K562 (cell line): ENCODE results near the gene GLRX3.

Experiments
- CBX1 ChIP-seq: sonication (generic); IDR thresholded peaks from 2 replicates; pipeline ENCODE4 v1.6.1; 2016; ENCODE audit warnings: antibody characterized with exemption, low read depth, mild to moderate bottlenecking
- CXXC5 ChIP-seq: fragments of 250-450 bp; sonication (Bioruptor Pico); IDR thresholded peaks from 2 replicates; pipeline ENCODE4 v1.8.0; 2022; ENCODE audit warnings: inconsistent platforms, mild to moderate bottlenecking, moderate library complexity
- FOS ChIP-seq: IDR thresholded peaks from 3 replicates; pipeline ENCODE4 v1.6.1; 2011; ENCODE audit not compliant: insufficient read length; ENCODE audit errors: extremely low read depth
- FOXJ2 ChIP-seq: fragments of 200-800 bp; sonication (Bioruptor generic); IDR thresholded peaks from 2 replicates; pipeline ENCODE4 v1.6.1; 2016; ENCODE audit warnings: missing genetic modification characterization, missing compliant biosample characterization
- RBM34 ChIP-seq: fragments of 200-400 bp; formaldehyde crosslinking; IDR thresholded peaks from 2 replicates; pipeline ENCODE4 v1.6.1; 2018; ENCODE audit warnings: low read length, borderline replicate concordance; ENCODE audit not compliant: insufficient read depth
- SMC3 ChIP-seq: conservative IDR thresholded peaks from 2 replicates; pipeline ENCODE4 v1.6.1; 2011; ENCODE audit warnings: low read depth, low read length, improper control_type of control experiment; ENCODE audit not compliant: insufficient read depth
- SRSF9 ChIP-seq: fragments of 200-400 bp; formaldehyde crosslinking; IDR thresholded peaks from 2 replicates; pipeline ENCODE4 v1.6.1; 2017; ENCODE audit warnings: low read depth, low read length, borderline replicate concordance
- TAF1 ChIP-seq: IDR thresholded peaks from 2 replicates; pipeline ENCODE4 v1.6.1; 2011; ENCODE audit warnings: mild to moderate bottlenecking, low read length, moderate library complexity; ENCODE audit not compliant: insufficient read depth, control insufficient read depth, severe bottlenecking; ENCODE audit errors: extremely low read depth
- TAF15 ChIP-seq: fragments of 200-400 bp; formaldehyde crosslinking; IDR thresholded peaks from 2 replicates; pipeline ENCODE4 v1.6.1; 2017; ENCODE audit warnings: mild to moderate bottlenecking, low read depth, low read length, moderate library complexity
- ZZZ3 ChIP-seq: fragments of 450-650 bp; IDR thresholded peaks from 2 replicates; pipeline ENCODE4 v1.6.1; 2016; ENCODE audit warnings: antibody characterized with exemption, mild to moderate bottlenecking, moderate library complexity
- TF ChIP-seq, protein P1 (sequence below), 3 experiments: IDR thresholded peaks in 2 of 3; conservative IDR thresholded peaks in 1 of 3; 2 replicates each; pipeline ENCODE4 v1.5.1; 2011 to 2012; ENCODE audit warnings: low read length in 3 of 3, mild to moderate bottlenecking in 3 of 3, control low read depth in 2 of 3, improper control_type of control experiment in 1 of 3, inconsistent platforms in 1 of 3, low read depth in 1 of 3, mixed read lengths in 1 of 3, moderate library complexity in 1 of 3; ENCODE audit not compliant: insufficient read depth in 2 of 3

- no peak for TF ChIP-seq FOS
- TF ChIP-seq TAF1: no peak
- TF ChIP-seq, protein P1, sequence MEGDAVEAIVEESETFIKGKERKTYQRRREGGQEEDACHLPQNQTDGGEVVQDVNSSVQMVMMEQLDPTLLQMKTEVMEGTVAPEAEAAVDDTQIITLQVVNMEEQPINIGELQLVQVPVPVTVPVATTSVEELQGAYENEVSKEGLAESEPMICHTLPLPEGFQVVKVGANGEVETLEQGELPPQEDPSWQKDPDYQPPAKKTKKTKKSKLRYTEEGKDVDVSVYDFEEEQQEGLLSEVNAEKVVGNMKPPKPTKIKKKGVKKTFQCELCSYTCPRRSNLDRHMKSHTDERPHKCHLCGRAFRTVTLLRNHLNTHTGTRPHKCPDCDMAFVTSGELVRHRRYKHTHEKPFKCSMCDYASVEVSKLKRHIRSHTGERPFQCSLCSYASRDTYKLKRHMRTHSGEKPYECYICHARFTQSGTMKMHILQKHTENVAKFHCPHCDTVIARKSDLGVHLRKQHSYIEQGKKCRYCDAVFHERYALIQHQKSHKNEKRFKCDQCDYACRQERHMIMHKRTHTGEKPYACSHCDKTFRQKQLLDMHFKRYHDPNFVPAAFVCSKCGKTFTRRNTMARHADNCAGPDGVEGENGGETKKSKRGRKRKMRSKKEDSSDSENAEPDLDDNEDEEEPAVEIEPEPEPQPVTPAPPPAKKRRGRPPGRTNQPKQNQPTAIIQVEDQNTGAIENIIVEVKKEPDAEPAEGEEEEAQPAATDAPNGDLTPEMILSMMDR (IDR thresholded peaks at IDR 0.05 in 2 of 3, conservative IDR thresholded peaks at IDR 0.05 in 1 of 3; ENCODE audit: insufficient read depth in 2 of 3, low read depth in 1 of 3, low read length in 3 of 3): no peak
- no peak for TF ChIP-seq SMC3
- no peak for TF ChIP-seq CBX1
- TF ChIP-seq FOXJ2 (tag): no peak
- TF ChIP-seq TAF15: no peak
- TF ChIP-seq RBM34: no peak
- TF ChIP-seq SRSF9: no peak
- no peak for TF ChIP-seq ZZZ3
- TF ChIP-seq CXXC5 (CRISPR knock-in tag): no peak
Observed at GRCh38 chr10:130174328-130174727, 38.1 kb downstream of the GLRX3 start.
